ENCODE results near the gene VTN.

DNA sequence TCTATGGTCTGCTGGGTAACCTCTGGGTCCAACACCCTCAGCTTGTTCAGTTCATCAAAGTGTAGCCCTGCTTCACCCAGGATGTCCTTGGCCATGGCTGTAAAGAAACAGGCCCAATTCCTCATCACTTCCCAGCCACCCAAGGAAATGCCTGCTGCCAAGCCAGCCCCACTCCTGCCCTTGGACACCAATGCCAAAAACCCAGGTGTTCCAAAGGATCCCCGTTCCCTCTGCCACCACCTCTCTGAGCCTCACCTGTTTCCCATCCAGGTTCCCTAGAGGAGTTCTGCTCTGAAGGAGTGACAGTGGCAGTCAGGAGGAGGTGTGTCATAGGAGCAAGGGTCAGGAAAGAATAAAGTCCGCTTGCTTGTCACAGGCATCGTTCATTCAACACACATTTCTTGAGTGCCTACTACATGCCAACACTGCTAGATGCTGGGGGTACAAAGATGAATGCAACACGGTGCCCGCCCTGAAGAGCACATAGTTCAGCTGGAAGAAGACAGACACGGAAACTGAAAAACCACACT, 38.2 kb downstream of the VTN start:
- TF ChIP-seq CTCF (IDR thresholded peaks at IDR 0.05): no peak
- TF ChIP-seq POLR2AphosphoS5 (IDR thresholded peaks at IDR 0.05): no peak
- no peak for TF ChIP-seq POLR2A (IDR thresholded peaks at IDR 0.05)

Data from prostate gland (tissue), 2 donors.